B cell (primary cell): ENCODE measurements around the gene TRIO.

Experiments
- CTCF ChIP-seq: fragments of 200-600 bp; IDR thresholded peaks from one replicate; pipeline ENCODE4 v1.8.0; 2022; ENCODE audit warnings: antibody characterized with exemption, mild to moderate bottlenecking
- EZH2 ChIP-seq: IDR thresholded peaks from 2 replicates; pipeline ENCODE4 v1.6.1; 2012; ENCODE audit warnings: borderline replicate concordance, low read depth, mild to moderate bottlenecking, moderate library complexity, low read length; ENCODE audit not compliant: insufficient read depth, poor library complexity, severe bottlenecking

- no peak for TF ChIP-seq CTCF
- TF ChIP-seq EZH2: no peak
These were observed 256.9 kb downstream of the TRIO start for GRCh38 chr5:14400085-14400484.
